ELF-1 (cell line): ENCODE data around the gene SERPINB12.

Source experiments
- DNase-seq: peaks from one replicate; pipeline ENCODE4 v3.0.0-alpha.2; 2016; ENCODE audit warnings: low read depth, low spot score

SERPINB12 gene

DNA sequence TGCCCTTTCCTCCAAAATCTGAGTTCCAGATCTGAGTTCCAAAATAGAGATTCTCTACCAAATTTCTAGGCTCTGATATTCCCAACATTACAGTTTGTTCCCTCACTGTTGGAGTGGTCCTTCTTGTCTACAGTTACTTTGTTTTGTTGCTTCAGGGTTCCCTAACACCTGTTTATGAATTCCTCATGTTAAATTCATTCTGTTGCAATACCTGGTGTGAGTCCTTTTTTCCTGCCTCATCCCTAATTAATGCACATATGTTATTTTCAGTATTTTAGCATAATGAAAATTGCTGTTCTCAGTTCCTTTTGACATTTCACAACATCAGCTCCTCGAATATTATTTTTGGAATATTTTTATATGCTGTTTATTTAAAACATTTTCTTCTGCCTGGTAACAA is 61.2 kb downstream of the SERPINB12 start:
- DNase-seq: no peak

DNA sequence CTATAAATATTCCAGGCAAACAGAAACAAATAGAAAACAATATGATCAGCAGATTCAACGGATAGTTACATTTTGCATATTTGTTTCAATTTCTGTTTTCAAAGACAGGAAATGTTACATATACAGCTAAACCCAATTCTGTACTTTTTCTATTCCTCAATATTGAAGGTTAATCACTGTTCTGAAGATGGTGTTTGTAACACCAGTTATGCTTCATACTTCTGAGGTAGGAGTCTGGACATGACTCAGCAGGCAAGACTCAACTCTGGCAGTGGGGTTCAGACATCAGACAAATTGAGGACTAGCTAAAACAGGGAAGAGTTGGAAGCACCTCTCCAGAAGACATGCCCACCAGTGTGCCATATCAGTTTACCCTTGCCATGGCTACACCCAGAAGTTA is 61.6 kb downstream of the SERPINB12 start:
- DNase-seq: no peak

DNA sequence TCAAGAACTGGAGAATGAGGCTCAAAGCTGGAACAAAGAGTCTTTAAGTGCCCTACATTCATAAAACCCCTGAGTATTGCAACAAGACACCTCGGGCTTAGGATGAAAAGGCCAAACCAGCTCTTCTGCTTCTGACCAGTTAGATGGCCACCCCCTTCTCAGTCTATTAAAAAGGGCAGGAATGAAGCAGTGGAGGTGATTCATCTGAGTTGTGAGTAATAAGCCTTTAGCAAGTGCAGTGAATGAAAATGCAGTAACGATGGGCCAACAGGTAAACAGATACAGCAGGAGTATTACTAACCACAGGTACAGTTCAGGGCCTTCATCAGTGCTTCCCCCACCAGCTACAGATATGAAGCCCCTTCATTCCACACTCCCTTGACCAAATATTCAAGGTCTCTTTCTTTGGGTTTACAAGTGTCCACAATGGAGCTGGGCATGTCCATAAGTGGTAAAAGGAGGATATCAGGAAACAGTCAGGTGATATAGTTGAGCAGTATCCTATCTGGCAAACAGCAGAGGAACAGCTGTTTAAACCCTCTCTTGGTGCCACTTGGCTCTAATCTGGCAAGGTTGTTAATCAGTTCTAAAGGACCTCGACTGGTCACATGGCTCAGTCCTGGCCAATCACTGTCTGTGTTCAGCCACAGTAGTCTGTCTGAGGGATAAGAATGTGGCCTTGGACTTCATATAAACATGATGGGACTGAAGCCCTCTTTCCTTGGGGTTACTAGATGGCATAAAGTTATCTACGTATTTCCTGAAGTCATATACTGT is 62.8 kb downstream of the SERPINB12 start:
- no peak for DNase-seq

DNA sequence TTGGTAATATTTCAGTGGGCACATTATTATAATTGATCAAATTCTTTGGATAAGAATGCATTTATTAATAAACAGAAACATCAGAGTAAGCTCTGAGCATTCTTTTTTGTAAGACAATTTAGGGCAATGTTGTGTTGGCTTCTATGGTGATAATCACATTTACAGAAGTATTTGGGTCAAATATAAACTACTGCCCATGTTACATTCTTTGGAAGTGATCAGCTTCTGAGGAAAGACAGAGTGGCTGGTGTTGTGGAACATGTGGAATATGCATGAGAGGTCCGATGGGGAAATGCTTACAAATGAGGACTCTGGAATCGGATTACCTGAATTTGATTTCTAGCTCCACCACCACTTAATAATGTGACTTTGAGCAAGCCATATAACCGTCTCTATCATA is 64.4 kb downstream of the SERPINB12 start:
- DNase-seq: no peak

DNA sequence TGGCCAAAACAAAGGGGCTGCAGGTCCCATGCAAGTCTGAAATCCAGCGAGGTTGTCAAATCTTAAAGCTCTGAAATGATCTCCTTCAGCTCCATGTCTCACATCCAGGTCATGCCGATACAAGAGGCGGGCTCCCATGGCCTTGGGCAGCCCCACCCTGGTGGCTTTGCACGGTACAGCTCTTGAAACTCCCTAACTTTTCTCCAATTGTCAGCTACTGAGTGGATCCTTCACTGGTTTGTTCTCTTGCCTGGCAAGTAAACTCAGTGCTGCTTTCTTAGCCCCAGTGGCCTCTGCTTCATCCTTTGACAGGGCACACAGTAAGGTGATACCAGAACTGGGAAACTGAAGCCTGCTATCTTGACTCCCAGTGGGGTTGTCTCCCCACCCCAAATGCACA is 71.3 kb downstream of the SERPINB12 start:
- DNase-seq: no peak

DNA sequence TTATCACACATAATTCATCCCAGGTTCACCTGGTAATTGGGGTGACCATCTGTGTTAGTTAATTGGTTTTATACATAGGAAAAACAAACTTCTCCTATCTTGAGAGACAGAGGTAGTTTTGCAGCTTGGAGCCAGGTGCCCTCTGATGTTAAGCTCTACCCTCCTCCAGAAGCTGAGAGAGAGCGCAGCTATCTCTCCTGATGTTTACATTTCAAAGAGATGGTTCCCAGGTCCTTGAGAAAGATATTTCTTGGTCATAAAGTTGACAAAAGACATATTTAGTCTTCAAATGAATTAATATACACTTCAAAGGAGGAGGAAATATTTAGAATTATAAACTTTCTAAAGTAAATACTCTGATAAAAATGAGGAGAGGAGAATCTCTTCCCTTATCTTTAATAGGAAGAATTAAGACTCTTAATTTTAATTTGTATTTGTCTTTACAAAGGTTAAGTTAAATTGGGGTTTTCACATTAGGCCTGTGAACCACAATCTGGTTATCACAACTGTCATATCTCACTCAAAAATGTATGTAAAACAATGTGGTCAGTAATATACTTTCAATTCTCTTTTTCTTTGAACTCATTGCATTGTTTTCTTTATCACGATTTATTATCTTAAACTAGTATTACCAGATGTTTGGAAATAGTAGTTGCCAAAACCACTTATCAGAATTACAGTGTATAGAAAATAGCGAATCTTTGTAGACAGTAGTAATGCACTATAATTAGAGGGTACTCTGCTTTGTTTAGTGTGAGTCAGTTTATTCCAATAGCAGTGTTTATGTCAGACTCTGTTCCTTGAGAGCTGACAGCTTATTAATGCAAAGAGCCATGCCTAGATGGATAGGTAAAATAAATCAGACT is 75.1 kb downstream of the SERPINB12 start:
- no peak for DNase-seq

DNA sequence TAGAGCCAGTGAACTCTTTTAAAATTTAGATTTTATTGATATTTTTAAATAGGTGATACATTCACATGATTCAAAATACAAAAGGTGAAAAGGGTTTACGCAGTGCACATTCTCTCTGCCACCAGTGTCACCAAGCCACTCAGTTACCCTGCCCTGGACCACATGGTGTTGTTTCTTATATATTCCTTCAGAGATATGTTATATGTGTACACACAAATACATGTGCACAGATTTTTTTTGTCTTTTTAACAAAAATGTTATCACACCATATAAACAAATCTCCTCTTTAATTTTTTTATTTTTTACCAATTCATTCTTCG is 75.7 kb downstream of the SERPINB12 start:
- no peak for DNase-seq
